ENCODE measurements around the gene ACTR5. TPM values are rescaled to one million over a fixed set of nuclear protein-coding genes. Genes with fewer than 3 reads are reported as not detected.

Gene ACTR5
- polyA plus RNA-seq, 1 donor from 2014 or later, result 23.3 TPM

DNA sequence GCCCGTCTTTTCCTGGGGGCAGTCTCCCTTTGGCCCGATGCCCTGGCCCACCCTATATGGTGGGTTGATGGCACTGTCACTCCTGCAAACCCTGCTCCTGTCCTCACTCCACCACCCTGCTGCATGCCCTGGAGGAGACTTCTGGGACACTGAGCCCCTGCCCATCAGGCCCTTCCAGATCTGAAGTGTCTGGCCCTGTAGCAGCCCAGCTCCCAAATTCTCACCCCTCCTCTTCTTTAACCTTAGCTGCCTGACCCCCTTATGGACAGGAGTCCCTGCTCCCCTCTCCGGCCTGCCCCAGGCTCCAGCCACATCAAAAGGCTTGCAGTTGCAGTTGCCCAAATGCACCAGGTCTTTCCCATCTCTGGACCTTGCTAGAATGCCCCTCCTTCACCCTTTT is 44.7 kb upstream of the ACTR5 start:
- H4K20me1 ChIP-seq (ENCODE audit: insufficient read depth), result no peaks in the 10 kb centered on the region
- no peak overlapping the region for H2AFZ ChIP-seq (ENCODE audit: low read depth, low read length)
- no peak overlapping the region for H3K4me3 ChIP-seq (ENCODE audit: low read length)
- no peak overlapping the region for H3K9ac ChIP-seq (ENCODE audit: low read length)
- no peaks in the 10 kb centered on the region for H3K9me2 ChIP-seq (ENCODE audit: insufficient read depth, low read length)
- no peaks in the 10 kb centered on the region for H3K36me3 ChIP-seq (ENCODE audit: insufficient read depth, low read length)
- no peak overlapping the region for H3K27ac ChIP-seq (ENCODE audit: low read length)
- no peaks in the 10 kb centered on the region for H3K27me3 ChIP-seq (ENCODE audit: insufficient read depth, low read depth, low read length)
- TF ChIP-seq MXI1 (conservative IDR thresholded peaks at IDR 0.05; ENCODE audit: poor library complexity, severe bottlenecking) (no peak), POLR2AphosphoS5 (IDR thresholded peaks at IDR 0.05) (no peak), RAD21 (conservative IDR thresholded peaks at IDR 0.05) (no peak), TAF1 (IDR thresholded peaks at IDR 0.05; ENCODE audit: low read depth) (no peak), SMC3 (conservative IDR thresholded peaks at IDR 0.05; ENCODE audit: poor library complexity) (no peak), EZH2 (IDR thresholded peaks at IDR 0.05; ENCODE audit: borderline replicate concordance, insufficient read depth, low read length, poor library complexity, severe bottlenecking) (no peak), EP300 (conservative IDR thresholded peaks at IDR 0.05; ENCODE audit: poor library complexity, severe bottlenecking) (no peak)
- TF ChIP-seq, protein P1, sequence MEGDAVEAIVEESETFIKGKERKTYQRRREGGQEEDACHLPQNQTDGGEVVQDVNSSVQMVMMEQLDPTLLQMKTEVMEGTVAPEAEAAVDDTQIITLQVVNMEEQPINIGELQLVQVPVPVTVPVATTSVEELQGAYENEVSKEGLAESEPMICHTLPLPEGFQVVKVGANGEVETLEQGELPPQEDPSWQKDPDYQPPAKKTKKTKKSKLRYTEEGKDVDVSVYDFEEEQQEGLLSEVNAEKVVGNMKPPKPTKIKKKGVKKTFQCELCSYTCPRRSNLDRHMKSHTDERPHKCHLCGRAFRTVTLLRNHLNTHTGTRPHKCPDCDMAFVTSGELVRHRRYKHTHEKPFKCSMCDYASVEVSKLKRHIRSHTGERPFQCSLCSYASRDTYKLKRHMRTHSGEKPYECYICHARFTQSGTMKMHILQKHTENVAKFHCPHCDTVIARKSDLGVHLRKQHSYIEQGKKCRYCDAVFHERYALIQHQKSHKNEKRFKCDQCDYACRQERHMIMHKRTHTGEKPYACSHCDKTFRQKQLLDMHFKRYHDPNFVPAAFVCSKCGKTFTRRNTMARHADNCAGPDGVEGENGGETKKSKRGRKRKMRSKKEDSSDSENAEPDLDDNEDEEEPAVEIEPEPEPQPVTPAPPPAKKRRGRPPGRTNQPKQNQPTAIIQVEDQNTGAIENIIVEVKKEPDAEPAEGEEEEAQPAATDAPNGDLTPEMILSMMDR (IDR thresholded peaks at IDR 0.05; ENCODE audit: poor library complexity, severe bottlenecking), result no peak
- TF ChIP-seq, protein P2, sequence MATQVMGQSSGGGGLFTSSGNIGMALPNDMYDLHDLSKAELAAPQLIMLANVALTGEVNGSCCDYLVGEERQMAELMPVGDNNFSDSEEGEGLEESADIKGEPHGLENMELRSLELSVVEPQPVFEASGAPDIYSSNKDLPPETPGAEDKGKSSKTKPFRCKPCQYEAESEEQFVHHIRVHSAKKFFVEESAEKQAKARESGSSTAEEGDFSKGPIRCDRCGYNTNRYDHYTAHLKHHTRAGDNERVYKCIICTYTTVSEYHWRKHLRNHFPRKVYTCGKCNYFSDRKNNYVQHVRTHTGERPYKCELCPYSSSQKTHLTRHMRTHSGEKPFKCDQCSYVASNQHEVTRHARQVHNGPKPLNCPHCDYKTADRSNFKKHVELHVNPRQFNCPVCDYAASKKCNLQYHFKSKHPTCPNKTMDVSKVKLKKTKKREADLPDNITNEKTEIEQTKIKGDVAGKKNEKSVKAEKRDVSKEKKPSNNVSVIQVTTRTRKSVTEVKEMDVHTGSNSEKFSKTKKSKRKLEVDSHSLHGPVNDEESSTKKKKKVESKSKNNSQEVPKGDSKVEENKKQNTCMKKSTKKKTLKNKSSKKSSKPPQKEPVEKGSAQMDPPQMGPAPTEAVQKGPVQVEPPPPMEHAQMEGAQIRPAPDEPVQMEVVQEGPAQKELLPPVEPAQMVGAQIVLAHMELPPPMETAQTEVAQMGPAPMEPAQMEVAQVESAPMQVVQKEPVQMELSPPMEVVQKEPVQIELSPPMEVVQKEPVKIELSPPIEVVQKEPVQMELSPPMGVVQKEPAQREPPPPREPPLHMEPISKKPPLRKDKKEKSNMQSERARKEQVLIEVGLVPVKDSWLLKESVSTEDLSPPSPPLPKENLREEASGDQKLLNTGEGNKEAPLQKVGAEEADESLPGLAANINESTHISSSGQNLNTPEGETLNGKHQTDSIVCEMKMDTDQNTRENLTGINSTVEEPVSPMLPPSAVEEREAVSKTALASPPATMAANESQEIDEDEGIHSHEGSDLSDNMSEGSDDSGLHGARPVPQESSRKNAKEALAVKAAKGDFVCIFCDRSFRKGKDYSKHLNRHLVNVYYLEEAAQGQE (IDR thresholded peaks at IDR 0.05; ENCODE audit: borderline replicate concordance), result no peak
- no peaks in the 10 kb centered on the region for H3F3A ChIP-seq (ENCODE audit: insufficient read depth, low read length, poor library complexity, severe bottlenecking)
- H3K9me3 ChIP-seq (ENCODE audit: low read length), result no peaks in the 10 kb centered on the region
- no peak overlapping the region for H3K4me2 ChIP-seq (ENCODE audit: low read length)
- H3K79me2 ChIP-seq (replicated peaks; ENCODE audit: insufficient read depth, low read length), result no peaks in the 10 kb centered on the region

DNA sequence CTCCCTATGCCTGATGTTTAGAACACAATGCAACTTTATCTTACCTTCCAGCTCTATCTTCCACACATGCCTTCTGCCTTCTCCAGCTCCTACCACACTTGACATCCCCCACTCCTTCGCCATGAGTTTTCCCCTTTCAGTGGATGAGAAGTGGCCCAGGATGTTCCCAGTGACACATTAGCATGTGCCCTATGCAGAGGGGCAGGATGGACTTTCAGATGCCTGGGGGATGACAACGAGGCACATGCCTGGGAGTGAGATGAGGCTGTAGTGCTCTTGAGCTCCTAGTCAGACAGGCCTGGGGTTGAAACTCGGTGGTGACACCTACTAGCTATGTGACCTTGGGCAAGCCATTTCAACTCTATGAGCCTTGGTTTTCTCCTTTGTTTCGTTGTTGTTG is 44.1 kb upstream of the ACTR5 start:
- Histone ChIP-seq H3K4me2 (ENCODE audit: low read length) (no peak overlapping the region), H3F3A (ENCODE audit: insufficient read depth, low read length, poor library complexity, severe bottlenecking) (no peaks in the 10 kb centered on the region), H2AFZ (ENCODE audit: low read depth, low read length) (no peak overlapping the region), H3K9me3 (ENCODE audit: low read length) (no peaks in the 10 kb centered on the region), H4K20me1 (ENCODE audit: insufficient read depth) (no peaks in the 10 kb centered on the region), H3K9me2 (ENCODE audit: insufficient read depth, low read length) (no peaks in the 10 kb centered on the region), H3K27ac (ENCODE audit: low read length) (no peak overlapping the region), H3K27me3 (ENCODE audit: insufficient read depth, low read depth, low read length) (no peaks in the 10 kb centered on the region), H3K9ac (ENCODE audit: low read length) (no peak overlapping the region), H3K4me3 (ENCODE audit: low read length) (no peak overlapping the region), H3K79me2 (replicated peaks; ENCODE audit: insufficient read depth, low read length) (no peaks in the 10 kb centered on the region), H3K36me3 (ENCODE audit: insufficient read depth, low read length) (no peaks in the 10 kb centered on the region)
- TF ChIP-seq SMC3 (conservative IDR thresholded peaks at IDR 0.05; ENCODE audit: poor library complexity), result no peak
- TF ChIP-seq POLR2AphosphoS5 (IDR thresholded peaks at IDR 0.05), result no peak
- TF ChIP-seq MXI1 (conservative IDR thresholded peaks at IDR 0.05; ENCODE audit: poor library complexity, severe bottlenecking), result no peak
- no peak for TF ChIP-seq EZH2 (IDR thresholded peaks at IDR 0.05; ENCODE audit: borderline replicate concordance, insufficient read depth, low read length, poor library complexity, severe bottlenecking)
- no peak for TF ChIP-seq EP300 (conservative IDR thresholded peaks at IDR 0.05; ENCODE audit: poor library complexity, severe bottlenecking)

All from neural cell (in vitro differentiated cells).